GM12878 (cell line): ENCODE measurements around the gene TNFSF11. TPM values are rescaled to one million over a fixed set of nuclear protein-coding genes. Genes with fewer than 3 reads are reported as not detected.

ENCODE experiments used
- BCL11A ChIP-seq: IDR thresholded peaks from 2 replicates; pipeline ENCODE4 v1.6.1; 2011; ENCODE audit warnings: low read depth, low read length
- EP300 ChIP-seq, 2 experiments: fragments of 150-350 bp in 1 of 2; IDR thresholded peaks; 2 replicates each; pipeline ENCODE4 v1.6.1; 2011 to 2012; ENCODE audit warnings: low read depth in 2 of 2, low read length in 2 of 2, borderline replicate concordance in 1 of 2, improper control_type of control experiment in 1 of 2, inconsistent platforms in 1 of 2; ENCODE audit not compliant: control insufficient read depth in 1 of 2
- FOXM1 ChIP-seq: IDR thresholded peaks from 2 replicates; pipeline ENCODE4 v1.6.1; 2012; ENCODE audit warnings: low read depth, mild to moderate bottlenecking, inconsistent platforms, low read length, moderate library complexity
- IKZF1 ChIP-seq: fragments of 450-650 bp; conservative IDR thresholded peaks from 2 replicates; pipeline ENCODE4 v1.6.1; 2017; ENCODE audit warnings: antibody characterized with exemption, mild to moderate bottlenecking
- IKZF2 ChIP-seq, 2 experiments: fragments of 450-650 bp; IDR thresholded peaks; 2 replicates each; pipeline ENCODE4 v1.6.1; 2017; ENCODE audit warnings: mild to moderate bottlenecking in 2 of 2, moderate library complexity in 2 of 2
- MTA3 ChIP-seq: IDR thresholded peaks from 2 replicates; pipeline ENCODE4 v1.6.1; 2012; ENCODE audit warnings: low read length, inconsistent platforms, borderline replicate concordance
- NFYA ChIP-seq: IDR thresholded peaks from 2 replicates; pipeline ENCODE4 v1.6.1; 2011; ENCODE audit warnings: low read depth, mild to moderate bottlenecking, low read length, improper control_type of control experiment, borderline replicate concordance
- POLR2AphosphoS2 ChIP-seq: IDR thresholded peaks from 2 replicates; pipeline ENCODE4 v1.6.1; 2011; ENCODE audit warnings: low read depth, mild to moderate bottlenecking, low read length, improper control_type of control experiment, moderate library complexity
- SMC3 ChIP-seq: IDR thresholded peaks from 2 replicates; pipeline ENCODE4 v1.6.1; 2011; ENCODE audit warnings: low read length, improper control_type of control experiment, borderline replicate concordance
- SPI1 ChIP-seq: IDR thresholded peaks from 2 replicates; pipeline ENCODE4 v1.6.1; 2011; ENCODE audit warnings: low read depth, mild to moderate bottlenecking, low read length, moderate library complexity, borderline replicate concordance; ENCODE audit not compliant: insufficient read depth
- STAT3 ChIP-seq: IDR thresholded peaks from 2 replicates; pipeline ENCODE4 v1.6.1; 2011; ENCODE audit warnings: low read depth, low read length, improper control_type of control experiment
- TCF12 ChIP-seq: IDR thresholded peaks from 2 replicates; pipeline ENCODE4 v1.6.1; 2011; ENCODE audit warnings: low read depth, mild to moderate bottlenecking, low read length
- TCF3 ChIP-seq: IDR thresholded peaks from 2 replicates; pipeline ENCODE4 v1.6.1; 2012; ENCODE audit warnings: low read depth, mild to moderate bottlenecking, low read length, borderline replicate concordance; ENCODE audit not compliant: insufficient read depth
- polyA plus RNA-seq, 11 experiments: library from polyadenylated mRNA; depleted of rRNA in 4 of 11; unstranded in 6 of 11; stranded (reverse) in 5 of 11; fragments of >200 nt; fragmentation: Nextera tagmentation in 4 of 11; fragmentation: Illumina TruSeq in 1 of 11; extraction: Ambion mirVana in 4 of 11; extraction: Trizol in 1 of 11; gene quantifications; 1 replicate in 1 of 11; 2 replicates in 10 of 11; pipeline versions ENCODE4 v1.2.1 to v1.2.3, GENCODE V29; 2011 to 2016; ENCODE audit warnings: inconsistent platforms in 2 of 11, missing spikeins in 2 of 11, low read depth in 1 of 11
- total RNA-seq, 4 experiments: library from RNA; depleted of rRNA in 3 of 4; stranded (reverse); fragments of >200 nt in 3 of 4; fragmentation: Illumina TruSeq in 1 of 4; extraction: Trizol in 1 of 4; gene quantifications; 2 replicates each; pipeline versions ENCODE4 v1.2.1 to v1.2.3, GENCODE V29; 2013 to 2021
- TF ChIP-seq, protein P1 (sequence below): fragments of 450-650 bp; IDR thresholded peaks from 2 replicates; pipeline ENCODE4 v1.6.1; 2017; ENCODE audit warnings: mild to moderate bottlenecking, moderate library complexity
- TF ChIP-seq, protein P2 (sequence below): fragments of 450-650 bp; IDR thresholded peaks from 2 replicates; pipeline ENCODE4 v1.6.1; 2017; ENCODE audit warnings: low read depth, mild to moderate bottlenecking, moderate library complexity
- TF ChIP-seq, protein P3 (sequence below): fragments of 450-650 bp; formaldehyde crosslinking; IDR thresholded peaks from 2 replicates; pipeline ENCODE4 v1.5.0; 2022; ENCODE audit warnings: mild to moderate bottlenecking, missing genetic modification characterization
- TF ChIP-seq, protein P4 (sequence below): fragments of 450-650 bp; IDR thresholded peaks from 2 replicates; pipeline ENCODE4 v1.6.1; 2017; ENCODE audit warnings: mild to moderate bottlenecking, moderate library complexity

Gene TNFSF11
- total and polyA plus RNA-seq, 10 of the 15 experiments (the other 5 are each of a cell fraction or from before 2014, with no cell fraction given), result 0.86 to 14.8 (median 10.0) TPM

DNA sequence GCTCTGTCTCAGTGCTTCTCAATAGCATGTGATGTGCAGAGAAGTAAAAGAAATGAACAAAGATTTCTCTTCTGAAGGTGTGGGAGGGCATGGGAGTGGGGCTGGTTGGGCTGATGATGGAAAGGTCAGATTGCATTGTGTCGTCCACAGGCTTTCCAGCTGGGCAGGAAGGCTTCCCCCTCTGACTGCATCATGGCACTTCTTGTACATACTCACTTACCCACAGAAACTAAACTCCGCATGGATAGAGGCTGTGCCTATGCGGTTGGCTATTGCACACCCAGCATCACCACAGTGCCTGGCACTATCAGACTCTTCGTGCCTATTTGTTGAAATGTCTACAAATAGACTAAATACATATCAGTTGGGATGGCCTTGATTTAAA lies 24.4 kb upstream of the TNFSF11 start (continued):
- TF ChIP-seq IKZF2 (IDR thresholded peaks at IDR 0.05), result peak in 1 of 2 experiments; percentile 28; a peak in 2 of 4 replicates
- TF ChIP-seq TCF3, result no peak
- TF ChIP-seq, protein P1, sequence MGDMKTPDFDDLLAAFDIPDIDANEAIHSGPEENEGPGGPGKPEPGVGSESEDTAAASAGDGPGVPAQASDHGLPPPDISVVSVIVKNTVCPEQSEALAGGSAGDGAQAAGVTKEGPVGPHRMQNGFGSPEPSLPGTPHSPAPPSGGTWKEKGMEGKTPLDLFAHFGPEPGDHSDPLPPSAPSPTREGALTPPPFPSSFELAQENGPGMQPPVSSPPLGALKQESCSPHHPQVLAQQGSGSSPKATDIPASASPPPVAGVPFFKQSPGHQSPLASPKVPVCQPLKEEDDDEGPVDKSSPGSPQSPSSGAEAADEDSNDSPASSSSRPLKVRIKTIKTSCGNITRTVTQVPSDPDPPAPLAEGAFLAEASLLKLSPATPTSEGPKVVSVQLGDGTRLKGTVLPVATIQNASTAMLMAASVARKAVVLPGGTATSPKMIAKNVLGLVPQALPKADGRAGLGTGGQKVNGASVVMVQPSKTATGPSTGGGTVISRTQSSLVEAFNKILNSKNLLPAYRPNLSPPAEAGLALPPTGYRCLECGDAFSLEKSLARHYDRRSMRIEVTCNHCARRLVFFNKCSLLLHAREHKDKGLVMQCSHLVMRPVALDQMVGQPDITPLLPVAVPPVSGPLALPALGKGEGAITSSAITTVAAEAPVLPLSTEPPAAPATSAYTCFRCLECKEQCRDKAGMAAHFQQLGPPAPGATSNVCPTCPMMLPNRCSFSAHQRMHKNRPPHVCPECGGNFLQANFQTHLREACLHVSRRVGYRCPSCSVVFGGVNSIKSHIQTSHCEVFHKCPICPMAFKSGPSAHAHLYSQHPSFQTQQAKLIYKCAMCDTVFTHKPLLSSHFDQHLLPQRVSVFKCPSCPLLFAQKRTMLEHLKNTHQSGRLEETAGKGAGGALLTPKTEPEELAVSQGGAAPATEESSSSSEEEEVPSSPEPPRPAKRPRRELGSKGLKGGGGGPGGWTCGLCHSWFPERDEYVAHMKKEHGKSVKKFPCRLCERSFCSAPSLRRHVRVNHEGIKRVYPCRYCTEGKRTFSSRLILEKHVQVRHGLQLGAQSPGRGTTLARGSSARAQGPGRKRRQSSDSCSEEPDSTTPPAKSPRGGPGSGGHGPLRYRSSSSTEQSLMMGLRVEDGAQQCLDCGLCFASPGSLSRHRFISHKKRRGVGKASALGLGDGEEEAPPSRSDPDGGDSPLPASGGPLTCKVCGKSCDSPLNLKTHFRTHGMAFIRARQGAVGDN, result no peak
- TF ChIP-seq, protein P2, sequence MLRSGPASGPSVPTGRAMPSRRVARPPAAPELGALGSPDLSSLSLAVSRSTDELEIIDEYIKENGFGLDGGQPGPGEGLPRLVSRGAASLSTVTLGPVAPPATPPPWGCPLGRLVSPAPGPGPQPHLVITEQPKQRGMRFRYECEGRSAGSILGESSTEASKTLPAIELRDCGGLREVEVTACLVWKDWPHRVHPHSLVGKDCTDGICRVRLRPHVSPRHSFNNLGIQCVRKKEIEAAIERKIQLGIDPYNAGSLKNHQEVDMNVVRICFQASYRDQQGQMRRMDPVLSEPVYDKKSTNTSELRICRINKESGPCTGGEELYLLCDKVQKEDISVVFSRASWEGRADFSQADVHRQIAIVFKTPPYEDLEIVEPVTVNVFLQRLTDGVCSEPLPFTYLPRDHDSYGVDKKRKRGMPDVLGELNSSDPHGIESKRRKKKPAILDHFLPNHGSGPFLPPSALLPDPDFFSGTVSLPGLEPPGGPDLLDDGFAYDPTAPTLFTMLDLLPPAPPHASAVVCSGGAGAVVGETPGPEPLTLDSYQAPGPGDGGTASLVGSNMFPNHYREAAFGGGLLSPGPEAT, result no peak
- no peak for TF ChIP-seq SMC3
- no peak for TF ChIP-seq FOXM1
- TF ChIP-seq SPI1, result no peak
- TF ChIP-seq POLR2AphosphoS2, result no peak
- no peak for TF ChIP-seq MTA3
- TF ChIP-seq EP300 (IDR thresholded peaks at IDR 0.05; ENCODE audit: borderline replicate concordance in 1 of 2, control insufficient read depth in 1 of 2, low read depth in 2 of 2, low read length in 2 of 2), result peak in 1 of 2 experiments; percentile 44; a peak in 1 of 4 replicates
- TF ChIP-seq, protein P3, sequence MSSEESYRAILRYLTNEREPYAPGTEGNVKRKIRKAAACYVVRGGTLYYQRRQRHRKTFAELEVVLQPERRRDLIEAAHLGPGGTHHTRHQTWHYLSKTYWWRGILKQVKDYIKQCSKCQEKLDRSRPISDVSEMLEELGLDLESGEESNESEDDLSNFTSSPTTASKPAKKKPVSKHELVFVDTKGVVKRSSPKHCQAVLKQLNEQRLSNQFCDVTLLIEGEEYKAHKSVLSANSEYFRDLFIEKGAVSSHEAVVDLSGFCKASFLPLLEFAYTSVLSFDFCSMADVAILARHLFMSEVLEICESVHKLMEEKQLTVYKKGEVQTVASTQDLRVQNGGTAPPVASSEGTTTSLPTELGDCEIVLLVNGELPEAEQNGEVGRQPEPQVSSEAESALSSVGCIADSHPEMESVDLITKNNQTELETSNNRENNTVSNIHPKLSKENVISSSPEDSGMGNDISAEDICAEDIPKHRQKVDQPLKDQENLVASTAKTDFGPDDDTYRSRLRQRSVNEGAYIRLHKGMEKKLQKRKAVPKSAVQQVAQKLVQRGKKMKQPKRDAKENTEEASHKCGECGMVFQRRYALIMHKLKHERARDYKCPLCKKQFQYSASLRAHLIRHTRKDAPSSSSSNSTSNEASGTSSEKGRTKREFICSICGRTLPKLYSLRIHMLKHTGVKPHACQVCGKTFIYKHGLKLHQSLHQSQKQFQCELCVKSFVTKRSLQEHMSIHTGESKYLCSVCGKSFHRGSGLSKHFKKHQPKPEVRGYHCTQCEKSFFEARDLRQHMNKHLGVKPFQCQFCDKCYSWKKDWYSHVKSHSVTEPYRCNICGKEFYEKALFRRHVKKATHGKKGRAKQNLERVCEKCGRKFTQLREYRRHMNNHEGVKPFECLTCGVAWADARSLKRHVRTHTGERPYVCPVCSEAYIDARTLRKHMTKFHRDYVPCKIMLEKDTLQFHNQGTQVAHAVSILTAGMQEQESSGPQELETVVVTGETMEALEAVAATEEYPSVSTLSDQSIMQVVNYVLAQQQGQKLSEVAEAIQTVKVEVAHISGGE (CRISPR knock-in tag), result no peak
- TF ChIP-seq, protein P4, sequence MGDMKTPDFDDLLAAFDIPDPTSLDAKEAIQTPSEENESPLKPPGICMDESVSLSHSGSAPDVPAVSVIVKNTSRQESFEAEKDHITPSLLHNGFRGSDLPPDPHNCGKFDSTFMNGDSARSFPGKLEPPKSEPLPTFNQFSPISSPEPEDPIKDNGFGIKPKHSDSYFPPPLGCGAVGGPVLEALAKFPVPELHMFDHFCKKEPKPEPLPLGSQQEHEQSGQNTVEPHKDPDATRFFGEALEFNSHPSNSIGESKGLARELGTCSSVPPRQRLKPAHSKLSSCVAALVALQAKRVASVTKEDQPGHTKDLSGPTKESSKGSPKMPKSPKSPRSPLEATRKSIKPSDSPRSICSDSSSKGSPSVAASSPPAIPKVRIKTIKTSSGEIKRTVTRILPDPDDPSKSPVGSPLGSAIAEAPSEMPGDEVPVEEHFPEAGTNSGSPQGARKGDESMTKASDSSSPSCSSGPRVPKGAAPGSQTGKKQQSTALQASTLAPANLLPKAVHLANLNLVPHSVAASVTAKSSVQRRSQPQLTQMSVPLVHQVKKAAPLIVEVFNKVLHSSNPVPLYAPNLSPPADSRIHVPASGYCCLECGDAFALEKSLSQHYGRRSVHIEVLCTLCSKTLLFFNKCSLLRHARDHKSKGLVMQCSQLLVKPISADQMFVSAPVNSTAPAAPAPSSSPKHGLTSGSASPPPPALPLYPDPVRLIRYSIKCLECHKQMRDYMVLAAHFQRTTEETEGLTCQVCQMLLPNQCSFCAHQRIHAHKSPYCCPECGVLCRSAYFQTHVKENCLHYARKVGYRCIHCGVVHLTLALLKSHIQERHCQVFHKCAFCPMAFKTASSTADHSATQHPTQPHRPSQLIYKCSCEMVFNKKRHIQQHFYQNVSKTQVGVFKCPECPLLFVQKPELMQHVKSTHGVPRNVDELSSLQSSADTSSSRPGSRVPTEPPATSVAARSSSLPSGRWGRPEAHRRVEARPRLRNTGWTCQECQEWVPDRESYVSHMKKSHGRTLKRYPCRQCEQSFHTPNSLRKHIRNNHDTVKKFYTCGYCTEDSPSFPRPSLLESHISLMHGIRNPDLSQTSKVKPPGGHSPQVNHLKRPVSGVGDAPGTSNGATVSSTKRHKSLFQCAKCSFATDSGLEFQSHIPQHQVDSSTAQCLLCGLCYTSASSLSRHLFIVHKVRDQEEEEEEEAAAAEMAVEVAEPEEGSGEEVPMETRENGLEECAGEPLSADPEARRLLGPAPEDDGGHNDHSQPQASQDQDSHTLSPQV, result no peak
- TF ChIP-seq IKZF1, result peak; percentile 31; the same call in 1 of the 2 replicates
- TF ChIP-seq BCL11A, result 0 out of 2 replicates have a peak, but pooled peaks have one; percentile 24
- TF ChIP-seq STAT3, result no peak
- peak; percentile 58; the same call in 1 of the 2 replicates for TF ChIP-seq TCF12
- TF ChIP-seq NFYA, result no peak
